ENCODE results near the gene RSPH4A.
"Not testable (repeated sequence)": the region's sequence is repeated elsewhere in the genome, so short reads cannot be mapped to it uniquely, and the experiment has no call there.

The RSPH4A gene

GRCh38 chr6:116629563-116629981 is 13.3 kb downstream of the RSPH4A start:
- no peak for DNase-seq

- DNase-seq, result no peak
These were observed 15.2 kb downstream of the RSPH4A start for GRCh38 chr6:116631379-116631990.

- DNase-seq, result no peak
These were observed 17.4 kb downstream of the RSPH4A start for GRCh38 chr6:116633685-116634084.

GRCh38 chr6:116648156-116648555 is 31.9 kb downstream of the RSPH4A start:
- no peak for DNase-seq

GRCh38 chr6:116649129-116649528 is 32.9 kb downstream of the RSPH4A start:
- DNase-seq, result no peak

- DNase-seq, result no peak
These were observed 35.6 kb downstream of the RSPH4A start for GRCh38 chr6:116651916-116652315.

GRCh38 chr6:116661594-116661993 is 45.3 kb downstream of the RSPH4A start:
- DNase-seq, result no peak

GRCh38 chr6:116662202-116662601 is 45.9 kb downstream of the RSPH4A start:
- no peak for DNase-seq

GRCh38 chr6:116663308-116663707 is 47.0 kb downstream of the RSPH4A start:
- no peak for DNase-seq

GRCh38 chr6:116664169-116664568 is 47.9 kb downstream of the RSPH4A start:
- not testable (repeated sequence) for DNase-seq

- DNase-seq, result no peak
These were observed 49.2 kb downstream of the RSPH4A start for GRCh38 chr6:116665464-116665863.

GRCh38 chr6:116666869-116667268 is 50.6 kb downstream of the RSPH4A start:
- DNase-seq, result no peak

GRCh38 chr6:116667623-116668022 is 51.3 kb downstream of the RSPH4A start:
- no peak for DNase-seq

- no peak for DNase-seq
These were observed 56.0 kb downstream of the RSPH4A start for GRCh38 chr6:116672306-116672705.

- no peak for DNase-seq
These were observed 59.7 kb downstream of the RSPH4A start for GRCh38 chr6:116676021-116676420.

- DNase-seq, result peak; percentile 95
These were observed 64.8 kb downstream of the RSPH4A start, which contains the start of gene KPNA5 for GRCh38 chr6:116680880-116681672. TSS of gene KPNA5 (plus strand) at chr6:116681211. CDS start at chr6:116681335, 124 bp downstream.

- DNase-seq, result peak; percentile 42
These were observed 66.0 kb downstream of the RSPH4A start for GRCh38 chr6:116682334-116682712.
